HepG2 (cell line): Measurements from ENCODE around the gene S100A11. TPM values are rescaled to one million over a fixed set of nuclear protein-coding genes. Genes with fewer than 3 reads are reported as not detected.

Experiments used
- ARID5B ChIP-seq: IDR thresholded peaks from 2 replicates; pipeline ENCODE4 v1.4.0; 2020; ENCODE audit warnings: mild to moderate bottlenecking, missing genetic modification reagents
- DDIT3 ChIP-seq: sonication (generic); formaldehyde crosslinking; IDR thresholded peaks from 2 replicates; pipeline ENCODE4 v1.4.0; 2020; ENCODE audit warnings: mild to moderate bottlenecking, missing genetic modification reagents
- EHMT2 ChIP-seq: fragments of 200-600 bp; sonication (generic); IDR thresholded peaks from 2 replicates; pipeline ENCODE4 v1.7.0; 2017; ENCODE audit warnings: antibody characterized with exemption, low read depth, low read length, borderline replicate concordance
- HNF4A ChIP-seq: sonication (generic); formaldehyde crosslinking; IDR thresholded peaks from 2 replicates; pipeline ENCODE4 v1.4.0; 2020; ENCODE audit warnings: missing genetic modification reagents
- MAZ ChIP-seq, 2 experiments: sonication (generic) in 1 of 2; formaldehyde crosslinking in 1 of 2; IDR thresholded peaks; 2 replicates each; pipeline versions ENCODE4 v1.5.0 to v1.6.1; 2012 to 2020; ENCODE audit warnings: low read depth in 2 of 2, mild to moderate bottlenecking in 2 of 2, borderline replicate concordance in 1 of 2, improper control_type of control experiment in 1 of 2, low read length in 1 of 2, missing genetic modification reagents in 1 of 2, moderate library complexity in 1 of 2
- PAXIP1 ChIP-seq: sonication (generic); formaldehyde crosslinking; conservative IDR thresholded peaks from 2 replicates; pipeline ENCODE4 v1.4.0; 2020; ENCODE audit warnings: mild to moderate bottlenecking, missing genetic modification reagents, moderate library complexity
- PCBP2 ChIP-seq: fragments of 200-400 bp; formaldehyde crosslinking; optimal IDR thresholded peaks from 2 replicates; pipeline ENCODE3; 2018; ENCODE audit warnings: low read length, low read depth; ENCODE audit not compliant: poor library complexity, severe bottlenecking
- PHF8 ChIP-seq: sonication (generic); formaldehyde crosslinking; IDR thresholded peaks from 2 replicates; pipeline ENCODE4 v1.5.0; 2020; ENCODE audit warnings: missing genetic modification reagents
- RXRB ChIP-seq: IDR thresholded peaks from 2 replicates; pipeline ENCODE4 v1.6.1; 2016; ENCODE audit warnings: borderline replicate concordance, missing genetic modification reagents, missing compliant biosample characterization
- SOX13 ChIP-seq, 3 experiments: fragments of 450-650 bp in 1 of 3; sonication (generic) in 1 of 3; formaldehyde crosslinking in 1 of 3; IDR thresholded peaks in 2 of 3; conservative IDR thresholded peaks in 1 of 3; 2 replicates each; pipeline versions ENCODE4 v1.5.0 to v1.6.1; 2016 to 2020; ENCODE audit warnings: antibody characterized with exemption in 1 of 3, mild to moderate bottlenecking in 1 of 3, missing compliant biosample characterization in 1 of 3, missing genetic modification reagents in 1 of 3, moderate library complexity in 1 of 3
- TAF1 ChIP-seq: sonication (generic); formaldehyde crosslinking; IDR thresholded peaks from 2 replicates; pipeline ENCODE4 v1.4.0; 2020; ENCODE audit warnings: missing genetic modification reagents
- TFDP2 ChIP-seq: sonication (generic); formaldehyde crosslinking; IDR thresholded peaks from 2 replicates; pipeline ENCODE4 v1.4.0; 2020; ENCODE audit warnings: missing genetic modification reagents
- ZNF691 ChIP-seq: sonication (generic); formaldehyde crosslinking; IDR thresholded peaks from 2 replicates; pipeline ENCODE4 v1.4.0; 2020; ENCODE audit warnings: missing genetic modification reagents, low read depth, mild to moderate bottlenecking, borderline replicate concordance
- polyA plus RNA-seq, 8 experiments: library from polyadenylated mRNA; depleted of rRNA in 3 of 8; stranded (reverse) in 7 of 8; unstranded in 1 of 8; fragments of >200 nt; fragmentation: Illumina TruSeq in 4 of 8; extraction: Trizol in 4 of 8; gene quantifications; 2 replicates each; pipeline versions ENCODE4 v1.2.1 to v1.2.3, GENCODE V29; 2011 to 2016; ENCODE audit warnings: low read depth in 4 of 8, missing spikeins in 1 of 8, mixed read lengths in 1 of 8; ENCODE audit not compliant: insufficient read depth in 1 of 8
- total RNA-seq, 5 experiments: library from RNA; depleted of rRNA; stranded (reverse); fragments of >200 nt; fragmentation: Illumina TruSeq; extraction: Trizol; gene quantifications; 2 replicates each; pipeline ENCODE4 v1.2.3, GENCODE V29; 2016; ENCODE audit warnings: low read depth in 1 of 5

S100A11 gene
- total and polyA plus RNA-seq, 2 of the 13 experiments (the other 11 are each of a cell fraction or from before 2014, with no cell fraction given) = 6.6 to 34.4 TPM

- TF ChIP-seq PAXIP1 (CRISPR knock-in tag) (peak; percentile 24; the same call in 1 of the 2 replicates), DDIT3 (CRISPR knock-in tag) (no peak), ZNF691 (CRISPR knock-in tag) (0 out of 2 replicates have a peak, but pooled peaks have one; percentile 35), PCBP2 (no peak), SOX13 (IDR thresholded peaks at IDR 0.05) (no peak), SOX13 (CRISPR knock-in tag; conservative IDR thresholded peaks at IDR 0.05 in 1 of 2, IDR thresholded peaks at IDR 0.05 in 1 of 2) (peak in 1 of 2 experiments; percentile 26; a peak in 1 of 4 replicates), RXRB (CRISPR knock-in tag) (no peak), HNF4A (CRISPR knock-in tag) (0 out of 2 replicates have a peak, but pooled peaks have one; percentile 13), MAZ (IDR thresholded peaks at IDR 0.05; ENCODE audit: borderline replicate concordance, low read depth, low read length) (0 out of 2 replicates have a peak, but pooled peaks have one; percentile 21), MAZ (CRISPR knock-in tag; IDR thresholded peaks at IDR 0.05; ENCODE audit: low read depth) (peak; percentile 78), ARID5B (peak; percentile 3; the same call in 1 of the 2 replicates), TFDP2 (peak; percentile 51), EHMT2 (no peak), PHF8 (CRISPR knock-in tag) (peak; percentile 28), TAF1 (CRISPR knock-in tag) (peak; percentile 51; the same call in 1 of the 2 replicates)
These were observed 42.9 kb downstream of the S100A11 start, which contains the start of gene S100A10 (continued) for GRCh38 chr1:151993734-151994496.
